Esophagus muscularis mucosa (tissue), 3 donors: ENCODE data around the gene DNAJC19.

Experiments
- CTCF ChIP-seq, 3 experiments: fragments of 200-600 bp in 2 of 3; fragments of 450-650 bp in 1 of 3; sonication (generic) in 2 of 3; IDR thresholded peaks; one replicate each; pipeline ENCODE4 v1.5.1; 2017 to 2019; ENCODE audit warnings: antibody characterized with exemption in 3 of 3, mild to moderate bottlenecking in 2 of 3, moderate library complexity in 1 of 3
- POLR2A ChIP-seq: fragments of 450-650 bp; IDR thresholded peaks from one replicate; pipeline ENCODE4 v1.6.1; 2017; ENCODE audit warnings: antibody characterized with exemption, moderate library complexity, mild to moderate bottlenecking, low read depth
- POLR2AphosphoS5 ChIP-seq, 2 donors: sonication (generic); formaldehyde crosslinking; IDR thresholded peaks; one replicate each; pipeline ENCODE4 v1.6.1; 2017; ENCODE audit warnings: antibody characterized with exemption in 2 of 2

DNA sequence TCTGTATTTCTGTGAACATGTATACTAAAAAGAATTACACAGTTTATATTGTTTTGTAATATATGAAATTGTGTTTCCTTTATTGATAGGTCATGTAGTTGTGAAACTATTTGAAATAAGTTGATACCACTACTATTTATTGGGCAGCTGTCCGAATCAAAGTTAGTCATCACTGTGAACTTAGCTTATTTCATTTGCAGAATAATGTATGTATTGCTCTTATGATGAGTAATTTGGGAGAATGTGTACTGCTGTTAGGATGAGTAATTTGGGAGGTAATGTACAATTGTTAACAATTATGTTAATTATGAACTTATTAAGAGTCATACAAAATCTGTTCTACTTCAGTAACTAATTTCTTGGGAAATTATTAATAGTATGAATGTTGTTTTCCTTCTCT, 54.9 kb downstream of the DNAJC19 start:
- TF ChIP-seq CTCF (IDR thresholded peaks at IDR 0.05), result no peak
- no peak for TF ChIP-seq POLR2AphosphoS5 (IDR thresholded peaks at IDR 0.05)
- TF ChIP-seq POLR2A, result no peak
